ENCODE measurements around the gene XPNPEP3.

GRCh38 chr22:40911772-40912171 lies 54.8 kb downstream of the XPNPEP3 start:
- TF ChIP-seq ZNF274 (IDR thresholded peaks at IDR 0.05; ENCODE audit: low read depth, low read length) (no peak), YY1 (IDR thresholded peaks at IDR 0.05; ENCODE audit: insufficient read depth, insufficient read length) (no peak)

Measured in NT2/D1 (cell line).